Parathyroid adenoma (tissue), 2 donors: Measurements from ENCODE around the gene PALD1.

ENCODE experiments used
- H2AFZ ChIP-seq: fragments of 300-600 bp; sonication (generic); one replicate; pipeline ENCODE4 v1.7.0; 2017; ENCODE audit warnings: antibody characterized with exemption, mild to moderate bottlenecking
- H3K27ac ChIP-seq: fragments of 300-600 bp; sonication (generic); one replicate; pipeline ENCODE4 v1.7.0; 2017
- H3K27me3 ChIP-seq: fragments of 300-600 bp; sonication (generic); one replicate; pipeline ENCODE4 v1.7.0; 2017; ENCODE audit warnings: low read length; ENCODE audit not compliant: control insufficient read depth, insufficient read depth
- H3K36me3 ChIP-seq: fragments of 300-600 bp; sonication (generic); one replicate; pipeline ENCODE4 v1.7.0; 2017; ENCODE audit warnings: low read length; ENCODE audit not compliant: control insufficient read depth, insufficient read depth
- H3K4me1 ChIP-seq: fragments of 300-600 bp; sonication (generic); one replicate; pipeline ENCODE4 v1.7.0; 2017; ENCODE audit warnings: control low read depth
- H3K4me2 ChIP-seq: fragments of 300-600 bp; sonication (generic); one replicate; pipeline ENCODE4 v1.7.0; 2017; ENCODE audit warnings: low read length
- H3K4me3 ChIP-seq: fragments of 300-600 bp; sonication (generic); one replicate; pipeline ENCODE4 v1.7.0; 2017; ENCODE audit warnings: low read depth, low read length
- H3K79me2 ChIP-seq: fragments of 300-600 bp; sonication (generic); one replicate; pipeline ENCODE4 v1.7.0; 2017; ENCODE audit warnings: control low read depth
- H3K9ac ChIP-seq: fragments of 300-600 bp; sonication (generic); one replicate; pipeline ENCODE4 v1.7.0; 2017; ENCODE audit warnings: mild to moderate bottlenecking
- H3K9me3 ChIP-seq: fragments of 300-600 bp; sonication (generic); one replicate; pipeline ENCODE4 v1.7.0; 2017; ENCODE audit warnings: low read length; ENCODE audit not compliant: control insufficient read depth
- TF ChIP-seq, protein P1 (sequence below): fragments of 300-600 bp; sonication (generic); IDR thresholded peaks from one replicate; pipeline ENCODE4 v1.7.0; 2017; ENCODE audit warnings: antibody characterized with exemption, mild to moderate bottlenecking
- donor health status: primary hyperparathyroidism.

The PALD1 gene

DNA sequence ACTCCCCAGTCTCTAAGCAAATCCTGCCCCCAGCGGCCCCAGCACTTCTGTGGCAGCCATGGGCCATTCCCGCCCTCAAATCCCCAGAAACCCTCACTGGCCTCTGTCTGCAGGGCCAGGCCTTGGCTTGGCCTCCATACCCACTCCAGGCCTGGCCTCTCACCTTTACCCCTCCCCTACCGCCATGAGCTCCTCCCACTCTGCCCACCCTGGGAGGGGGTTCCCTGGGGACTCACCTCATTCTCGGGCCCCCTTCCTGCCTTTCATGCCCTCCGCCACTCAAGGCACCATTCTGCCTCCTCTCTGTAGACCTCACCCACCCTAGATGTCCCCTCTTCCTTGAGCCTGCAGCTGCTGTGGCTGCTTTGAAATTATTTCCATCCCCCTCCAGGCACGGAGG, 83.0 kb downstream of the PALD1 start:
- Histone ChIP-seq H3K79me2 (no peaks in the 10 kb centered on the region), H3K4me3 (no peak overlapping the region), H3K36me3 (no peaks in the 10 kb centered on the region), H3K9me3 (no peaks in the 10 kb centered on the region), H3K27ac (no peak overlapping the region), H3K4me1 (peaks cover 3% of the 10 kb centered on the region), H2AFZ (no peak overlapping the region), H3K27me3 (no peaks in the 10 kb centered on the region), H3K4me2 (no peak overlapping the region), H3K9ac (no peak overlapping the region)
- TF ChIP-seq, protein P1, sequence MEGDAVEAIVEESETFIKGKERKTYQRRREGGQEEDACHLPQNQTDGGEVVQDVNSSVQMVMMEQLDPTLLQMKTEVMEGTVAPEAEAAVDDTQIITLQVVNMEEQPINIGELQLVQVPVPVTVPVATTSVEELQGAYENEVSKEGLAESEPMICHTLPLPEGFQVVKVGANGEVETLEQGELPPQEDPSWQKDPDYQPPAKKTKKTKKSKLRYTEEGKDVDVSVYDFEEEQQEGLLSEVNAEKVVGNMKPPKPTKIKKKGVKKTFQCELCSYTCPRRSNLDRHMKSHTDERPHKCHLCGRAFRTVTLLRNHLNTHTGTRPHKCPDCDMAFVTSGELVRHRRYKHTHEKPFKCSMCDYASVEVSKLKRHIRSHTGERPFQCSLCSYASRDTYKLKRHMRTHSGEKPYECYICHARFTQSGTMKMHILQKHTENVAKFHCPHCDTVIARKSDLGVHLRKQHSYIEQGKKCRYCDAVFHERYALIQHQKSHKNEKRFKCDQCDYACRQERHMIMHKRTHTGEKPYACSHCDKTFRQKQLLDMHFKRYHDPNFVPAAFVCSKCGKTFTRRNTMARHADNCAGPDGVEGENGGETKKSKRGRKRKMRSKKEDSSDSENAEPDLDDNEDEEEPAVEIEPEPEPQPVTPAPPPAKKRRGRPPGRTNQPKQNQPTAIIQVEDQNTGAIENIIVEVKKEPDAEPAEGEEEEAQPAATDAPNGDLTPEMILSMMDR = no peak

- no peaks in the 10 kb centered on the region for H3K36me3 ChIP-seq
- TF ChIP-seq, protein P1 = no peak
- no peak overlapping the region for H3K27ac ChIP-seq
- no peak overlapping the region for H3K4me2 ChIP-seq
- H3K27me3 ChIP-seq = no peaks in the 10 kb centered on the region
- H3K9ac ChIP-seq = no peak overlapping the region
- no peaks in the 10 kb centered on the region for H3K9me3 ChIP-seq
- no peak overlapping the region for H2AFZ ChIP-seq
- no peaks in the 10 kb centered on the region for H3K79me2 ChIP-seq
- no peak overlapping the region for H3K4me3 ChIP-seq
- H3K4me1 ChIP-seq = peaks cover 3% of the 10 kb centered on the region
These were observed 83.6 kb downstream of the PALD1 start for GRCh38 chr10:70562036-70562755.

DNA sequence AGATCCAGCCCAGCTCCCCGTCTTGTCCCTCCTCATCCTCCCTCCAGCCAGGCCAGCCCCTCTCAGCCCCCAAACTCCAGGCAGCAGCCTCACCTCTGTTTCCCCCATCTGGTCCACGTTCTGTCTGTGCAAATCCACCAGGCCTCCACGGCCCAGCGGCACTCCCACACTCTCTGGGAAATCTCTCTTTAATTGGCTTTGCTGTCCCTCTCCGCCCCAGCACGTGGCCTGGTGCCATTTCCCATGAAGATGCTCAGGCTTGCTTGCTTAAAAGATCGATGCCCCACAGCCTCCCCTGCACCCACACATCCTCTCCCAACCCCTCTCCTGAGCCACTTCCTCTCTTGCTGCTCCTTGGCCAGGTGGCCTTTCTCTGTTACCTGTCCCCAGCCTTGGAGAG, 84.7 kb downstream of the PALD1 start:
- H3K36me3 ChIP-seq = no peaks in the 10 kb centered on the region

DNA sequence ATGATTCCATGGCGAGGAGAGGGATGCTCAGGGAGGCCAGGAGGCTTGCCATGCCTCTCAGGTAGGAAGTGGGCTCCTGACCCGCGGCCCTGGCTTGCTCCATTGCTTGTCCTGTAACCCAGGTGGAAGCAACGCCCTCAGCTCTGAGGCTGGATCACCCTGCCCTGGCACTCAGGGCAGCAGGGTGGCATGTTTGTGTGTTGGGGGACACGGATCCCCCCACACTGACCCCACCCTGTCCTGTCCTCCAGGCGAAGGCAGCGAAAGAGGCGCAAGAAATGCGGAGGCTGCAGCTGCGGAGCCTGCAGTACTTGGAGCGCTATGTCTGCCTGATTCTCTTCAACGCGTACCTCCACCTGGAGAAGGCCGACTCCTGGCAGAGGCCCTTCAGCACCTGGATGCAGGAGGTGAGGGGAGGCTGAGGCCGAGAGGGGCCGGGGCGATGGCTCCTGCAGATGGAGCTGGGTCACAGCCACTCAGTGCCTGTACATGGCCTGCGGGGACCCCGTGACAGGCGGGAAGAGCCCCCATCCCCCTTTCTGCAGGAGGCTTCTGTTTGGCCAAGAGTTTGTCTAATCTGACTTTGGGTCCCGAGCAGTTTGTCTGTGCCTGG, 85.7 kb downstream of the PALD1 start:
- H2AFZ ChIP-seq = no peak overlapping the region
- no peaks in the 10 kb centered on the region for H3K27me3 ChIP-seq
- no peaks in the 10 kb centered on the region for H3K9me3 ChIP-seq
- H3K36me3 ChIP-seq = no peaks in the 10 kb centered on the region
- no peak overlapping the region for H3K27ac ChIP-seq
- no peaks in the 10 kb centered on the region for H3K79me2 ChIP-seq
- no peak overlapping the region for H3K4me3 ChIP-seq
- TF ChIP-seq, protein P1 = no peak
- no peak overlapping the region for H3K4me2 ChIP-seq
- H3K9ac ChIP-seq = no peak overlapping the region
- peaks cover 3% of the 10 kb centered on the region for H3K4me1 ChIP-seq

More for the DNA sequence above, 84.7 kb downstream of the PALD1 start:
- no peaks in the 10 kb centered on the region for H3K27me3 ChIP-seq
- H3K9ac ChIP-seq = no peak overlapping the region
- no peak overlapping the region for H3K4me2 ChIP-seq
- peaks cover 3% of the 10 kb centered on the region for H3K4me1 ChIP-seq
- no peak overlapping the region for H2AFZ ChIP-seq
- H3K4me3 ChIP-seq = no peak overlapping the region
- no peaks in the 10 kb centered on the region for H3K9me3 ChIP-seq
- TF ChIP-seq, protein P1 = no peak
- no peaks in the 10 kb centered on the region for H3K79me2 ChIP-seq
- no peak overlapping the region for H3K27ac ChIP-seq
